HG03175 (cell line): ENCODE measurements around the gene ZKSCAN1.

Experiments
- ATAC-seq: cut with Tn5 transposase; IDR thresholded peaks from one replicate; pipeline ENCODE4 v1.9.1; 2021; ENCODE audit warnings: mild to moderate bottlenecking, moderate library complexity; ENCODE audit not compliant: unreplicated experiment

The ZKSCAN1 gene

GRCh38 chr7:100034871-100035510, 19.6 kb downstream of the ZKSCAN1 start:
- no peak for ATAC-seq

- no peak for ATAC-seq
Measured at GRCh38 chr7:100035876-100036275, 20.5 kb downstream of the ZKSCAN1 start.

GRCh38 chr7:100038326-100038725, 22.9 kb downstream of the ZKSCAN1 start:
- no peak for ATAC-seq

- ATAC-seq, result no peak
Measured at GRCh38 chr7:100040575-100040974, 25.2 kb downstream of the ZKSCAN1 start.

- ATAC-seq, result no peak
Measured at GRCh38 chr7:100044718-100045117, 29.3 kb downstream of the ZKSCAN1 start.

- no peak for ATAC-seq
Measured at GRCh38 chr7:100048680-100049079, 33.3 kb downstream of the ZKSCAN1 start.

GRCh38 chr7:100049441-100050291, 34.3 kb downstream of the ZKSCAN1 start, which contains the start of gene ZSCAN21:
ZSCAN21 (plus strand) TSS chr7:100049774; CDS start chr7:100057007, 7,233 bp downstream.
- peak; percentile 88 for ATAC-seq

GRCh38 chr7:100051611-100052010, 36.2 kb downstream of the ZKSCAN1 start:
- ATAC-seq, result no peak

GRCh38 chr7:100053215-100053614, 37.8 kb downstream of the ZKSCAN1 start:
- no peak for ATAC-seq

- ATAC-seq, result no peak
Measured at GRCh38 chr7:100057006-100057405, 41.6 kb downstream of the ZKSCAN1 start.

GRCh38 chr7:100059251-100059739, 43.9 kb downstream of the ZKSCAN1 start:
- no peak for ATAC-seq

- no peak for ATAC-seq
Measured at GRCh38 chr7:100061518-100062193, 46.3 kb downstream of the ZKSCAN1 start.

GRCh38 chr7:100063376-100063775, 48.0 kb downstream of the ZKSCAN1 start:
- no peak for ATAC-seq

- ATAC-seq, result no peak
Measured at GRCh38 chr7:100064162-100064561, 48.8 kb downstream of the ZKSCAN1 start.

GRCh38 chr7:100065452-100066186, 50.2 kb downstream of the ZKSCAN1 start:
- no peak for ATAC-seq

- no peak for ATAC-seq
Measured at GRCh38 chr7:100066953-100067352, 51.6 kb downstream of the ZKSCAN1 start.

- no peak for ATAC-seq
Measured at GRCh38 chr7:100069991-100070390, 54.6 kb downstream of the ZKSCAN1 start.

GRCh38 chr7:100071018-100071723, 55.8 kb downstream of the ZKSCAN1 start:
- ATAC-seq, result no peak

GRCh38 chr7:100072462-100072861, 57.1 kb downstream of the ZKSCAN1 start:
- ATAC-seq, result no peak

- no peak for ATAC-seq
Measured at GRCh38 chr7:100074841-100075240, 59.4 kb downstream of the ZKSCAN1 start.
